GM12873 (cell line): ENCODE data around the gene JAML.

Experiments
- CTCF ChIP-seq: IDR thresholded peaks from 2 replicates; pipeline ENCODE4 v1.5.1; 2012; ENCODE audit warnings: low read depth, mild to moderate bottlenecking, moderate library complexity, low read length, control low read depth; ENCODE audit not compliant: insufficient read depth; ENCODE audit errors: missing control alignments

JAML gene

GRCh38 chr11:118175993-118176777, 48.6 kb downstream of the JAML start, which contains the start of gene SCN2B:
Gene SCN2B (minus strand): TSS chr11:118176639. CDS start chr11:118176431, 208 bp downstream.
- no peak for TF ChIP-seq CTCF

GRCh38 chr11:118175031-118175992, 49.5 kb downstream of the JAML start:
- TF ChIP-seq CTCF = no peak

GRCh38 chr11:118174006-118174567, 50.7 kb downstream of the JAML start:
- TF ChIP-seq CTCF = no peak

GRCh38 chr11:118172356-118172755, 52.5 kb downstream of the JAML start:
- TF ChIP-seq CTCF = no peak

GRCh38 chr11:118171269-118172062, 53.3 kb downstream of the JAML start:
- peak; percentile 91 for TF ChIP-seq CTCF

GRCh38 chr11:118170882-118171268, 53.9 kb downstream of the JAML start:
- no peak for TF ChIP-seq CTCF
